ENCODE results near the gene PDGFD. TPM values are rescaled to one million over a fixed set of nuclear protein-coding genes. Genes with fewer than 3 reads are reported as not detected.

The PDGFD gene
- total RNA-seq, 1 donor from 2014 or later: 0.49 TPM

GRCh38 chr11:103968685-103969084, 195.3 kb downstream of the PDGFD start:
- no peak for DNase-seq
- no peak for TF ChIP-seq CTCF (IDR thresholded peaks at IDR 0.05; ENCODE audit: partially characterized antibody, unreplicated experiment)
- Mint-ChIP-seq H3K4me3 (ENCODE audit: unreplicated experiment) (no peak overlapping the region), H3K9me3 (ENCODE audit: unreplicated experiment) (no peaks in the 10 kb centered on the region), H3K27ac (ENCODE audit: unreplicated experiment) (no peak overlapping the region), H3K4me1 (ENCODE audit: low read depth, unreplicated experiment) (no peaks in the 10 kb centered on the region), H3K36me3 (ENCODE audit: unreplicated experiment) (no peaks in the 10 kb centered on the region), H3K27me3 (ENCODE audit: unreplicated experiment) (peaks cover under 1% of the 10 kb centered on the region)

- no peak for DNase-seq
- Mint-ChIP-seq H3K27ac (ENCODE audit: unreplicated experiment) (no peak overlapping the region), H3K9me3 (ENCODE audit: unreplicated experiment) (no peaks in the 10 kb centered on the region), H3K4me1 (ENCODE audit: low read depth, unreplicated experiment) (no peaks in the 10 kb centered on the region), H3K36me3 (ENCODE audit: unreplicated experiment) (no peaks in the 10 kb centered on the region), H3K4me3 (ENCODE audit: unreplicated experiment) (no peak overlapping the region), H3K27me3 (ENCODE audit: unreplicated experiment) (no peaks in the 10 kb centered on the region)
- no peak for TF ChIP-seq CTCF (IDR thresholded peaks at IDR 0.05; ENCODE audit: partially characterized antibody, unreplicated experiment)
These were observed 196.0 kb downstream of the PDGFD start for GRCh38 chr11:103967985-103968384.

GRCh38 chr11:103964390-103964789, 199.6 kb downstream of the PDGFD start:
- Mint-ChIP-seq H3K4me3 (ENCODE audit: unreplicated experiment) (no peak overlapping the region), H3K27ac (ENCODE audit: unreplicated experiment) (no peak overlapping the region), H3K27me3 (ENCODE audit: unreplicated experiment) (no peaks in the 10 kb centered on the region), H3K9me3 (ENCODE audit: unreplicated experiment) (no peaks in the 10 kb centered on the region), H3K4me1 (ENCODE audit: low read depth, unreplicated experiment) (no peaks in the 10 kb centered on the region), H3K36me3 (ENCODE audit: unreplicated experiment) (no peaks in the 10 kb centered on the region)
- no peak for DNase-seq
- TF ChIP-seq CTCF (IDR thresholded peaks at IDR 0.05; ENCODE audit: partially characterized antibody, unreplicated experiment): no peak

- Mint-ChIP-seq H3K36me3 (ENCODE audit: unreplicated experiment) (no peaks in the 10 kb centered on the region), H3K4me3 (ENCODE audit: unreplicated experiment) (no peak overlapping the region), H3K27ac (ENCODE audit: unreplicated experiment) (no peak overlapping the region), H3K4me1 (ENCODE audit: low read depth, unreplicated experiment) (no peaks in the 10 kb centered on the region), H3K27me3 (ENCODE audit: unreplicated experiment) (no peaks in the 10 kb centered on the region), H3K9me3 (ENCODE audit: unreplicated experiment) (no peaks in the 10 kb centered on the region)
- DNase-seq: no peak
- no peak for TF ChIP-seq CTCF (IDR thresholded peaks at IDR 0.05; ENCODE audit: partially characterized antibody, unreplicated experiment)
These were observed 200.3 kb downstream of the PDGFD start for GRCh38 chr11:103963648-103964047.

GRCh38 chr11:103961010-103961409, 202.9 kb downstream of the PDGFD start:
- H3K36me3 Mint-ChIP-seq (ENCODE audit: unreplicated experiment): no peaks in the 10 kb centered on the region
- no peaks in the 10 kb centered on the region for H3K4me1 Mint-ChIP-seq (ENCODE audit: low read depth, unreplicated experiment)

More at GRCh38 chr11:103961010-103961409, 202.9 kb downstream of the PDGFD start:
- DNase-seq: no peak
- H3K4me3 Mint-ChIP-seq (ENCODE audit: unreplicated experiment): no peak overlapping the region
- TF ChIP-seq CTCF (IDR thresholded peaks at IDR 0.05; ENCODE audit: partially characterized antibody, unreplicated experiment): no peak
- no peaks in the 10 kb centered on the region for H3K9me3 Mint-ChIP-seq (ENCODE audit: unreplicated experiment)
- H3K27me3 Mint-ChIP-seq (ENCODE audit: unreplicated experiment): peaks cover 3% of the 10 kb centered on the region
- H3K27ac Mint-ChIP-seq (ENCODE audit: unreplicated experiment): no peak overlapping the region
